GM12891 (cell line): ENCODE results near the gene DLGAP1.

Experiments used
- POLR2A ChIP-seq: IDR thresholded peaks from 2 replicates; pipeline ENCODE4 v1.6.1; 2011; ENCODE audit warnings: low read depth, low read length, control low read depth
- POLR2AphosphoS5 ChIP-seq: IDR thresholded peaks from 2 replicates; pipeline ENCODE4 v1.6.1; 2011; ENCODE audit warnings: low read depth, low read length, control low read depth
- TAF1 ChIP-seq: IDR thresholded peaks from 2 replicates; pipeline ENCODE4 v1.6.1; 2011; ENCODE audit warnings: low read depth, low read length, control low read depth

GRCh38 chr18:3906116-3906750, 548.9 kb downstream of the DLGAP1 start:
- TF ChIP-seq POLR2A (no peak), POLR2AphosphoS5 (no peak), TAF1 (no peak)
